ENCODE measurements around the gene KHDC3L.
A peak's percentile ranks its signal among the peaks of the same experiment; 100 is the strongest.
"Not testable (repeated sequence)": the region's sequence is repeated elsewhere in the genome, so short reads cannot be mapped to it uniquely, and the experiment has no call there.

KHDC3L gene

DNA sequence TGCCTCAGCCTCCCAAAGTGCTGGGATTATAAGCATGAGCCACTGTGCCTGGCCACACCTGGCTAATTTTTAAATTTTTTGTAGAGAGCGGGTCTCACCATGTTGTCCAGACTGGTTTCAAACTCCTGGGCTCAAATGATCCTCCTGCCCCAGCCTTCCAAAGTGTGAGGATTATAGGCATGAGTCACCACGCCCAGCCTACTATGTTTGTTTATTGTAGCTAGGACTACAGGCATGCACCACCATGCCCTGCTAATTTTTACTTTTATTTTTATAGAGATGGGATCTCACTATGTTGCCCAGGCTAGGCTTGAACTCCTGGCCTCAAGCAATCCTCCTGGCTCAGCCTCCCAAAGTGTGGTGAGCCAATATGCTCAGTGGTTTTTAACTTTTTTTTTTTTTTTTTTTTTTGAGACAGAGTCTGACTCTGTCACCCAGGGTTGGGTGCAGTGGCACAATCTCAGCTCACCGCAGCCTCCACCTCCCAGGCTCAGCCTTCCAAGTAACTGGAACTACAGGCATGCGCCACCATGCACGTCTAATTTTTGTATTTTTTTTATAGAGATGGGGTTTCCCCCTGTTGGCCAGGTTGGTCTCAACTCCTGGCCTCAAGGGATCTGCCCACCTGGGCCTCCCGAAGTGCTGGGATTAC is 20.1 kb downstream of the KHDC3L start:
- peak; percentile 62 for DNase-seq (ENCODE audit: low read depth)
- H3K4me3 ChIP-seq (ENCODE audit: low read length), result no peak overlapping the region
- TF ChIP-seq, protein P1, sequence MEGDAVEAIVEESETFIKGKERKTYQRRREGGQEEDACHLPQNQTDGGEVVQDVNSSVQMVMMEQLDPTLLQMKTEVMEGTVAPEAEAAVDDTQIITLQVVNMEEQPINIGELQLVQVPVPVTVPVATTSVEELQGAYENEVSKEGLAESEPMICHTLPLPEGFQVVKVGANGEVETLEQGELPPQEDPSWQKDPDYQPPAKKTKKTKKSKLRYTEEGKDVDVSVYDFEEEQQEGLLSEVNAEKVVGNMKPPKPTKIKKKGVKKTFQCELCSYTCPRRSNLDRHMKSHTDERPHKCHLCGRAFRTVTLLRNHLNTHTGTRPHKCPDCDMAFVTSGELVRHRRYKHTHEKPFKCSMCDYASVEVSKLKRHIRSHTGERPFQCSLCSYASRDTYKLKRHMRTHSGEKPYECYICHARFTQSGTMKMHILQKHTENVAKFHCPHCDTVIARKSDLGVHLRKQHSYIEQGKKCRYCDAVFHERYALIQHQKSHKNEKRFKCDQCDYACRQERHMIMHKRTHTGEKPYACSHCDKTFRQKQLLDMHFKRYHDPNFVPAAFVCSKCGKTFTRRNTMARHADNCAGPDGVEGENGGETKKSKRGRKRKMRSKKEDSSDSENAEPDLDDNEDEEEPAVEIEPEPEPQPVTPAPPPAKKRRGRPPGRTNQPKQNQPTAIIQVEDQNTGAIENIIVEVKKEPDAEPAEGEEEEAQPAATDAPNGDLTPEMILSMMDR (IDR thresholded peaks at IDR 0.05; ENCODE audit: insufficient read depth, low read depth, low read length, missing control alignments), result no peak

DNA sequence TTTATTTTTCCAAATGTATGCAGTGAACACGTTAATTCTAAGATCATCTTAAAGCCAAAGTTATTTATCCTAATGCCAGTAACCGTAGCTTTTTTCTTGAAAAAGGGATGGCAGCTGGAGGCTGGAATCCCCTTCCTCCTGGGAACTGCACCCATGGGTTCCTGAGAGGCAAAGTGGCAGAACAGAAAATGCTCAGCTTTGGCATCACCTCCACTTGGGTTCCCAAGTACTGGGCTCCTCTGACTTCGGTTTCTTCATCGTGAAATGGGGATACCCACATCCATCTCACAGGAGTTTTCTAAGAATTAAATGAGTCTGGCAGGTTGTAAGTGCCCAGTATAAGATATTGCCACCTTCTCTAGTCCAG is 26.0 kb downstream of the KHDC3L start:
- no peak for DNase-seq (ENCODE audit: low read depth)
- TF ChIP-seq, protein P1 (IDR thresholded peaks at IDR 0.05; ENCODE audit: insufficient read depth, low read depth, low read length, missing control alignments), result no peak
- peak overlapping the region; percentile 49 for H3K4me3 ChIP-seq (ENCODE audit: low read length)

DNA sequence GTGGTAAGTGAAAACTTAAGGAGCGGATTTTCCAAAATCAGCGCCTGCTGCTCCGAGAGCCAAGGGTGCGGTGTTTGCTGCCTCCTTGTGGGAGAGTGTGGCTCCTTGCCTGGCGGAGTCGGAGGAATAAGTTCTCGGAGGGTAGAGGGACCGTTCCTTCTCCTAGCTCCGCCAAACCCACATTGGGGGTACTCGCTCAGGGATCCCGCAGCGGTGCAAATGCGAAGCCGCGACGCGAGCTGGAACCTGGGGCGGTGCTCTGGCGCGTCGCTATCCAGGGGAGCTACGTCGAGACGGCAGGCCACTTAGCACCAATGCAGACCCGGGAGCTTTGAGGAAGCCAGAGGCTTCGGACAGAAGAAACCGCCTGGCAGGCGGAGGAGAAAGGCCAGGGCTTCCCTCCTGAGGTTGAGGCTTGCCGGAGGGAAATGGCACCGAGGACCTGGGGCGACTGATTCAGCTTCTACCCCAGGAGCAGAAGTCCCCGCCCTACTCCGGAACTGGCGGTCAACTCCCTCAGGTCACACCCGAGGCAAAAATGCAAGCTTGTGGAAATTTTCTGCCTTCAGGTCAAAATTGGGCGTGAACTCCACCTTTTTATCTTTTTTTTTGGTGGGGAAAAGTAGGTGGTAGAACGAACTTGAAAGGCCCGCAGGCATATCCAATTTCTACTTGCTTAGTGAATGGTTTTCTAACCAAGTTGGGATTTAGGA is 26.5 kb downstream of the KHDC3L start:
- TF ChIP-seq, protein P1 (IDR thresholded peaks at IDR 0.05; ENCODE audit: insufficient read depth, low read depth, low read length, missing control alignments), result peak; percentile 75
- peak overlapping the region; percentile 49 for H3K4me3 ChIP-seq (ENCODE audit: low read length)
- peak; percentile 63 for DNase-seq (ENCODE audit: low read depth)

DNA sequence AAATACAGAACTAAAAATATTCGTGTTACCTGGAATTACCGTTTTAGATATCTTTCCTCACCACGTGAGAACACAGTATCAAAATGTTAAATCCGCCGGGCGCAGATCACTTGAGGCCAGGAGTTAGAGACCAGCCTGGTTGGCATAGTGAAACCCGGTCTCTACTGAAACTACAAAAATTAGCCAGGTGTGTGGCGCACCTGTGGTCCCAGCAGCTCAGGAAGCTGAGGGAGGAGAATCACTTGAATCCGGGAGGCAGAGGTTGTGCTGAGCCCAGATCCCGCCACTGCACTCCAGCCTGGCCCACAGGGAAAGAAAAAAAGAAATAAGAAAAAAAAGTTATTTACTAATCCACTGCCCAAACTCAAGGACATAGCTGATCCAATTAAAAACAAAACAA is 27.4 kb downstream of the KHDC3L start:
- TF ChIP-seq, protein P1 (IDR thresholded peaks at IDR 0.05; ENCODE audit: insufficient read depth, low read depth, low read length, missing control alignments), result no peak
- DNase-seq (ENCODE audit: low read depth), result no peak
- H3K4me3 ChIP-seq (ENCODE audit: low read length), result no peak overlapping the region

DNA sequence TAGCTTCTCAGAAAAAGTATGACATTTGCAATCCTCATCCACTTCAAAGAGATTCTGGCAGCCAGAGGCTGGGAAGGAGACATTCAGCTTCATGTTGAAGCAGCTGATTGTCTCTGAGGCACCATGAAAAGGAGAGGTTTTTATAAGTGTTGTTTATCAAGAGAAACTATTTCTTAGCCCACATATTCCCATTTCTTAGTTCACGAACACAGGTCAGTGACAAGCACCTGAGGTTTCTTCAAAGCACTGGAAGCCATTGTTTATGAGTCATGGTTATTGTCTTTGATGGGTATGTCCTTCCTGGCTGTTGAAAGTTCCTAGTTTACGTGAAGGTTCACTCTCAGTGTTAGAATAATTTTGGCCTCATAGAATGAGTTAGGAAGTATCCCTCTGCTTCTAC is 29.2 kb downstream of the KHDC3L start:
- no peak overlapping the region for H3K4me3 ChIP-seq (ENCODE audit: low read length)
- TF ChIP-seq, protein P1 (IDR thresholded peaks at IDR 0.05; ENCODE audit: insufficient read depth, low read depth, low read length, missing control alignments), result no peak
- peak; percentile 46 for DNase-seq (ENCODE audit: low read depth)

DNA sequence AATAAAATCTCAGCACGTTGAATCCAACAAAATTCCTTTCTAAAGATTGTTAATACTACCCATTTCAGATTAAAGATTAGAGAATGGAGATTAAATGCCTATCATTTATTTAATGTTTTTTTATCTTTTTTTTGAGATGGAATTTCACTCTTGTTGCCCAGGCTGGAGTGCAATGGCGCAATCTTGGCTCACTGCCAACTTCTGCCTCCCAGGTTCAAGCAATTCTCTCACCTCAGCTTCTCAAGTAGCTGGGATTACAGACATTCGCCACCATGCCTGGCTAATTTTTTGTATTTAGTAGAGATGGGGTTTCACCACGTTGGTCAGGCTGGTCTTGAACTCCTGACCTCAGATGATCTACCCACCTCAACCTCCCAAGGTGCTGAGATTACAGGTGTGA is 29.7 kb downstream of the KHDC3L start:
- H3K4me3 ChIP-seq (ENCODE audit: low read length), result not testable (repeated sequence)
- peak; percentile 20 for DNase-seq (ENCODE audit: low read depth)

DNA sequence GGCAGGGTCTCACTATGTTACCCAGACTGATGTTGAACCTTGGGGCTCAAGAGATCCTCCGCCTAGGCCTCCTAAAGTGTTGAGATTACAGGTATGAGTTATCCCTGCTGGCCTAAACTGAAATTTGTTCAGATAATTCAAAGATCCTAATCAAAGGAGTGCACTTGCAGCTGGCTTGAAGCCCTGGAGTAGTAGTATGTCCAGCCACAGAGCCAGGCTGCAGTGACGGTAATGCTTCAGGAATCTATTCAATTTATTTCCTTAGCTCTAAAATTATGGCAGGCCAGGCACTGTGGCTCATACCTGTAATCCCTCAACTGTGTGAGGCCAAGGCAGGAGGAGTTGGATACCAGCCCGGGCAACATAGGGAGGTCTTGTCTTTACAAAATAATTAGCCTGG is 30.8 kb downstream of the KHDC3L start:
- H3K4me3 ChIP-seq (ENCODE audit: low read length), result no peak overlapping the region
- no peak for DNase-seq (ENCODE audit: low read depth)
- TF ChIP-seq, protein P1 (IDR thresholded peaks at IDR 0.05; ENCODE audit: insufficient read depth, low read depth, low read length, missing control alignments), result no peak
